HK-2 (cell line): ENCODE results near the gene OSM.
A peak's percentile ranks its signal among the peaks of the same experiment; 100 is the strongest.

ENCODE experiments used
- DNase-seq: peaks from one replicate; pipeline ENCODE4 v3.0.0-alpha.2; 2018; ENCODE audit not compliant: unreplicated experiment

The OSM gene

DNA sequence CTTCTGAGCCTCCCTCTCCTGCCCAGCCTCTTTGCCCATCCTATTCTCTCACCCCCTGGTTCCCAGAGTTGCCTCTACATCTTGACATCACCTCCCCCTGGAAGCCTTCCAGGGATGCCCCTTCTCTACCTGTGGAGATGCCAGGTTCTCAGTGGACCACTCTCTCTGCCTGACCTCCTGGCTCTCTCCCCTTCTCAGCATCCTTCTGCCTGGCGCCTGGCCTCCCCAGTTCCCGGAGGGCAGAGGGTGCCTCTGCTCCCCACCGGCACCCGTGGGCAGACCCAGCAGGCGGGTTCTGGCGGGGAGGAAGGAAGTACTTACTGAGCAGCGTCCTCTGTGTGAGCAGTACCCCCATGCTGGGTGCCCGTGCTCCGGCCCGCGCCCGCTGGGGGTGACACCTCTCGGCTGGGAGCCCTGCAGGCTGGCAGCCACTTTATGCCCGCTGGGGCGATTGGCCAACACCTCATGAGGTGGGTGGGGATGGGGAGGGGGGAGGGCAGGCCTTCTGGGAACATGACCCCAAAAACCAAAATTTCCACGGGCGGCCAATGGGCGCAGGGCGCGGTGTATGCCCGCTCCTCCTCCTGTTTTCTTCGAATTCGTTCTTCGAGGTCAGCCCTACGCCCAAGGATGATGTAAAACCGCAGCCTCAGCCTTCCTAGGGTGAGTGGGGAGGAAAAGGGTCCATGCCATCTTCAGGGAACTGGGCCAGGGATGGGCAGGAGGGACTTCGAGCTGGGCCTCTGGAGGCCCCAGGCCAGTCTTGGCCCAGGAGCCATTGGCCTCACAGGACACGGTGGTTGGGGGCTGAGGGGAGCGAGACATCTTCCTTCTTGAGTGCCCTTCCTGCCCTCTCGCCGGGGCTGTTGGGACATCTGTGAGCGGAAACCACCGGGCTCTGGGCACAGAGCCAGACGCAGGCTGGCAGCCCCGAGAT lies at the start of gene OSM:
TSS of gene OSM (minus strand) at position 407 of the 937 bp plus-strand sequence. CDS start at position 355, 52 bp downstream.
- no peak for DNase-seq

DNA sequence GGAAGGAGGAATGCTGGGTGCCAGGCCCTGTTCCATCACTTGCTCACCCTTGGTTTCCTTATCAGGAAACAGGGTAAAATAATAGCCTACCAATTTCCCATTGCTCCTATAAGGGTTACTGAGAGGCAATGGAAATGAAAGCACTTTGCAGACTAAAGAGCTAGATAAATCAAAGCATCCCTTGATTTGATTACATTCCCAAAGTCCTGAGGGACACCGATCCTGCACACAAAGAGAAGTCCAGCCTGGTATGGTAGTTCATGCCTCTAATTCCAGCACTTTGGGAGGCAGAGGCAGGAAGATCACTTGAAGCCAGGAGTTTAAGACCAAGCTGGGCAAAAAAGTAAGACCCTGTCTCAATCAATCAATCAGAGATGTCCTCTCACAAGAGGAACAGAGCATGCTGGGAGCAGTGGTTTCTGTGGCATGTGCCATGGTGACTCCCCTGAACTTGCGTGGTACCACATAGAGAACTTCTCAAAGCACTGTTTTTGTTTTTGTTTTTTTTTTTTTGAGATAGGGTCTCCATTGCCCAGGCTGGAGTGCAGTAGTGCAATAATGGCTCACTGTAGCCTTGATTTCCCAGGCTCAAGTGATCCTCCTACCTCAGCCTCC lies 49.4 kb upstream of the OSM start:
- no peak for DNase-seq

DNA sequence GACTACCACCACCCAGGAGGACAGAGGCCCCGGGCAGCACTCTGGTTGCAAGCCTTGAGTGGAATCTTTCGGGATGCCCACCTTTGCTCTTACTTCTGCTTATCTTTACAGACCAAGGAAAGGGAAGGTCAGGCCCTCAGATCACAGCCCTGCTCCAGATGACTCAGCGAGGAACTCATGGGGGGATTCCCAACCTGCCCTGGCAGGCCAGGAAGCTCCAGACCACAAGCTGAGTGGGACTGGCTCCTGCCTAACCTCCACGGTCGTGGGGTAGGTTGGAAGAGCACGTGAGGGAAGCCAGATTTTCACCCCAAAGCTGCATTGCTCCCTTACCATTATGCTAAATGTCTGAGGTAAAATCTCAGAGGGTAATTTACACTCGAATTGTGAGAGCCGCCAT lies 48.3 kb upstream of the OSM start:
- peak; percentile 68 for DNase-seq

DNA sequence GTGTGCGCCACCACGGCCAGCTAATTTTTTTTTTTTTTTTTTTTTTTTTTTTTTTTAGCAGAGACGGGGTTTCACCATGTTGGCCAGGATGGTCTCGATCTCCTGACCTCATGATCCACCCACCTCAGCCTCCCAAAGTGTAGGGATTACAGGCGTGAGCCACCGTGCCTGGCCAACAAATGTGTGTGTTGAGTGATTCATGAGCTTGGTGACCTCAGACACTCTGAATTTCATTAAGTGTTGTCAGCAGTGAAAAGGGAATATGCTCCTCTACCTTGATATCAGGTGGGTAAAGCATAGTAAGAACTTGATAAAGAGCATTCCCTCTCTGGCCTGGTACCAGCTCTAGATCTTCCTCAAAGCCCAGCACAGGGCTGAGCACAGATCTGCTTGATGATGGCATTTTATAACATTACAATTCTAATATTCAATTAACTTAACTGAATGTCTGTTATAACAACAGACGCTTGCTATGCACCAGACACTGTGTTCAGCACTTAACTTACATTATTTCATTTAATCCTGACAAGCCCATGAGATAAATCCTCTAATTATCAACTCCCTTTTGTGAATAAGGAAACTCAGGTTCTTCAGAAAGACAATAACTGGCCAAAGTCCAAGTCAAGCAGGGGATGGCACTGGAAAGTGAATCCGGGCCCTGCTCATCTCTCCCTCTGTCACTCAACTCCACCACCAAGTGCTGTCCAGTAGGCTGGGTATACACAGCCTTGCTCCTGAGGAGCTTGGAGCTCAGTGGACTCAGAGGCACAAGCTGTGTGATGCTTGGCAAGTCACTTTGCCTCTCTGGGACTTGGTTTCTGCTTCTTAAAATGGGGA lies 47.1 kb upstream of the OSM start:
- DNase-seq, result no peak

DNA sequence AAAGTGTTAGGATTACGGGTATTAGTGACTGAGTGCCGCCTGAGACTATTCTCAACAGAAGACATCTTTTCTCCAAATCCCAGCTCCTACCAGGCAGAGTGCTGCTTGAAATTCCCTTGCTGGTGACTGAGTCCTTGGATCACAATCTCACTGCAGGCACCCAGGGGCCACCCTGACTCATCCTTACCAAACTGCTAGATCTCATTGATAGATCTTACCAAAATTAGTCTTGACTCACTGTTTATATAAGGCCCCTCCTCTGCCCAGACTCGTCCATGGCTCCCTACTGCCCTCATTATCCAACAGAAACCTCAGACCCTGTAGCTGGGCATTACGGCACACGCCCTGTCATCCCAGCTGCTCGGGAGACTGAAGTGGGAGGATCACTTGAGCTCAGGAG lies 45.4 kb upstream of the OSM start:
- DNase-seq, result peak; percentile 56

DNA sequence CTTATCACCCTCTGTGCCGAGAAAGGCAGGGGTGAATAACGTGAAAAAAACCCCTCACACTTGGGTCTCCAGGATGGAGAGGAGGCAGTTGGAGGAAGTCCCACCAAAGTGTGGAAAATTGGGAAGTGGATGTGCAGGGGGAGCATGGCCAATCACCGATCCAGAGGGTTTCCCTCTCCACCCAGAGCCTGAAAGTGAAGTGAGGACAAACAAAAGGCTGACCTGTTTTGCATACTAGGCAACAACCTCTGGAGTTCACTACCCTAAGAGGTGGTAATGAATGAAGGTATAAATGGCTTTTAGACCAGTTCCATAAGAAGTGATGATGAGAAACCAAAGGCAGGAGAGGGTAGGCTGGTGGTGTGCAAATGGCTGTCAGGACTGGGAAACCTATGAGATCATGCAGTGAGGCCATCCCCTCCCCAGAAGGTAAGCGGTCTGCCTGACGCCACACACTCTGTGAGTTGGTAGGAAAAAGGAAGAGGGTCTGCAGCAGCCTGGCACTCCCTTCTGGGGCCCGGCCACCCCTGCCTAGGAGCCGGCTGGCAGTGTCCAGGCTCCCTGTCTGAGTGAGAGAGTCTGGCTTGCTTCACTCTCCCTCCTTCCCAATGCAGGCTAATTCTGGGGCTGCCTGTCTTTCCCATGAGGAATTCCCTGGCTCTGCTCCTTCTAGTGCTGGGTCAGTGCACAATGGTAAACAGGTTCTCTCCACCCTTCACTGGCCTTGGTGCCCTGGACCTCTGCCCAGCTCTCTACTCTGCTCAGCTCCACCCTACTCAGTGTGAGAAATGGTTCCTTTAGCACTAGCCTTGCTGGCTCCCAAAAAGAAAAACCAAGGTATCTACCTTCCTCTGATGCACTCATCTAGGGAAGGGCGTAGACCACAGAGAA lies 44.5 kb upstream of the OSM start:
- DNase-seq, result peak; percentile 56

DNA sequence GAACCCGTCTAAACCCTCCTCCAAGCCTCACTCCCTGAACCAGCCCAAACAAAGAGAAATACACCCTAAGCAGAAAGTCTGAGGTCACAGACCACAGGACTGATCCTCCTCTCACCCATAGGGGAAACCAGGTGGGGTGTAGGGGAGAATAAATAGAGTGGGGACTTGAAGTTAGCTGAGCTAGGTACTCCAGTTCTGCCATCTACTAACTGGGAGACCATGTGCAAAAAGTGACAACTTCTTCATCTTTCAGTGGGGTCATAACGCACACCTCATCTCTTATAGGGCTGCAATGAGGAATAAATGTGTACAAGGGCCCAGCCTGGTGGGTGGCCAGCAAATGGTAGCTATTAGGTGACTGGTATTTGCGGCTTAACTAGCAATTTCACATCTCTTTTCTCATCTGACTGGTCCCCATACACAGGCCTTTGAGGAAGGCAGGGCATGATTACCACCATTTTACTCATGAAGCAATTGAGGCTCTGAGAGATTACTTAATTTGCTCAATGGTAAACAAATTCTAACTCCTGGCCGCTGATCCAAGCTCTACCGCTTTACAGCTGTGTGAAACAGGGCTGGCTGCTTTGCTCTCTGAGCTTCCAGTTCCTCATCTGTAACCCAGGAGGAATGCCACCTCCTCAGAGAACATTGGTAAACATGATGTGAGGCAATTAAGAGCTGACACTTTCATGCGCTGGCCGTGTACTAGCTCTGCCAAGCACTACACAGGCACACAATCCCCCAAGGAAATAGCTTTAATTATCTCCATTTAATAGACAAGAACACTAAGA lies 43.5 kb upstream of the OSM start:
- no peak for DNase-seq

DNA sequence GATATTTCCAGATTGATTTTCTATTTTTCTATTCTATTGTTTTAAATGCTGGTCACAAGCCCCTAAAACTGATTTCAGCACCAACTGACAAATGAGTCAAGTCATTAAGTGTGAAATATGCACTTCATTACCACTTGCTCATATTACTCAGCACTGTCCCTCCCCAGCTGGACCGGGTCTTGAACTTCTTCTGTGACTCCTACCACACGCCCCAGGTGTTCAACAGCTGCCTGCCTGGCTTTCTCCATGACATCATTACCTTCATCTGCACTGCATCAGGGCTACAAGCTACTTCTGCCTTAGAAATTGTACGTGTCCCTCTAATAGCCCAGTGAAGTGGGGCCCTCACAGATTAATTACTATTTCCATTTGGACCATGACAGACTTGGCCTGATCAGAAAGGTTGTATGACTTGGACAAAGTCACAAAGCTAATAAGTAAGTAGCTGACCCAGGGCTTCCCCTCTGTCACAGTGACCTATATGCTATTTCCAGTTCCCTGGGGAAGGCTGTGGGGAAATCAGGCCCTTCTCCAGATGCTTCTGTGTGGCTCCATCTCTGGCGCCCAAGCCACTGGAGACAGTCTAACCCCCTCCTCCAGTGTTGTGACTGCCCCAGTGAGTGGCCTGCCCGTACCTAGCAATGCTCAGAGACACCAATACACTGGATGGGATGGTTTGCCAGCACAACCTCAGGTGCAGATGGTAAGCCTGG lies 42.0 kb upstream of the OSM start:
- DNase-seq, result no peak

DNA sequence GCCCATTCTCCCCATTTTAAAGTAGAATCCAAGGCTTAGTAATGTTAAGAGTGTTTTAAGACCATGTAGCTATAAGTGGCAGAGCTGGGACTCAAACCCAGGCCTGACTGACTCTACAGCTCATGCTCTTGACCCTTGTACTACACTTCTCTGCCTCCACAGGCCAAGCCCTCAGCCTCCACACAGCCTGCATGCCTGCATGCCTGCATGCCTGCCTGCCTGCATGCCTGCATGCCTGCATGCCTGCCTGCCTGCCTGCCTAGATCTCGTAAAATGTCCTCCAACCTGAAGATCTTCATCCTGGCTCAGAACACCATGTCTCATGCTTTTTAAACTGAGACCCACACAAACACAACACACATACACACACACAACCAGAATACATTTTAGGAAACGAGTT lies 41.4 kb upstream of the OSM start:
- DNase-seq, result no peak

DNA sequence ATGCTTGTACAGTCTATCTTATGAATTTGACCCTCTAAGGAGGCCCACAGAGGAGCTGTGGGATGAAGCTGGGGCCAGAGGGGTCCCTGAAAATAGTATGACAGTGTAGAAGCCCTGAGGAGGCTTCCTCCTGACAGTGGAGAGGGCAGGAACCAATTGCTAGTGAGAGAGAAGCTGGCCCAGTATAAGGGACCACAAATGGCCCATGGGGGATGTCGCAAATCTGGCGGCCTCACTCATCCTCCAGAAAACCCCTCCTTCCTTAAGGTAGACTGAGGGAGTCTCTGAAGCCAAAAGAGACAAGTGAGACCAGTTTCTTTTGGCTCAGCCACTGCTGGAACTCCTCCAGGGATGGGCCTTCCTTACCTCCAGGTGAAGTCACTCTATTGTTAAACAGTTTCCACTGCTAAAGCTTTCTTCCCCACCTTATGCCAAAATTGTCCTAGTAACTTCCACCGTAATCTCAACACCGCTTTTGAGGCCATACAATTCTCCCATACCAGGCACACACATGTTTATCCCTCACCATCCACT lies 40.5 kb upstream of the OSM start:
- DNase-seq, result no peak

DNA sequence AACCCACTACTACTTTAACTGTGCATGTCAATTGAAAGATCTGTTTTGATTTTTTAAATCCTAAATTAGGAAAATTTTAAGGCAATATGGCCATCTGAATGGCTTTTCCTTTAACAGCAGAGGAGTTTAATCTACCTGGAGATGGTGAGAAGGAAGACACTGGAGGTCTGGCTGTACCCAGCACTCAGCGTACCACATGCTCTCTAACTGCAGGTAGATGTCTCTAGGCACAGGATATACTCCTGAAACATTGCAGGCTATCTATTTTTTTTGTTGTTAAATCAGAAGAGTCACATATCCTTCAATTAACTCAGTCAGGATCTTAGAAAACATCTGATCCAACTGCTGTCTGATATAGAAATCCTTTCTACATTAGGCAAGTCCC lies 40.0 kb upstream of the OSM start:
- DNase-seq, result no peak

DNA sequence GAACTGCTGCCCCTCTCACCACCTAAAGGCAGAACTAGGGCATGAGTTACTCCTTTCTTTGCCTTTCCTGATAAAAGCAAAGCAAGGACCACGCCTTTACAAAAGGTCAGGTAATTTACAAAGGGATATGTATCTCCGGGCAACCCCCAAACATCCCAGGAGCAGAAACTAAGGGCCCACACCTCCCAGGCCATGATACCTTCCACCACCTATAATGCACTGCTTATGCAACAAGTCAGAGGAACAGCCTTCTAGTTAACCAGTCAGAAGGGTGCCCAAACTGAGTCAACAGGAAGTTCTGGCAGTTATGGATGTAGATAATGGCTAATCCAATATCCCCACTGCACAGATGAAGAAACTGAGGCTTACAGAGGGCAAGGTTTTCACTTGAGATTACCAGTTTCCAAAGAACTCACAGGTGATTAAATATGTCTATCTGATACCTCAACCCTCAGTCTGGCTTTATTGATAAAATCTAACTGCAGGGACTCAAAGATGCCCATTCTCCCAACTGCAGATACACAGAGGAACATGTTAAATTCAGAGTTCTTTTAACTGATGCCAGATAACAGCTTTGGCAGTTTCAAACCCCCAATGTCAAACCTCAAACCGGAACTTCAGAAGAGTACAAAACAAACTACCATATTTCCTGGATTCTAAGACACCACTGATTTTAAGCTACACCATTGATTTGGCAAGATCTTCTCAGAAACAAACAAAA lies 39.4 kb upstream of the OSM start:
- DNase-seq, result no peak

DNA sequence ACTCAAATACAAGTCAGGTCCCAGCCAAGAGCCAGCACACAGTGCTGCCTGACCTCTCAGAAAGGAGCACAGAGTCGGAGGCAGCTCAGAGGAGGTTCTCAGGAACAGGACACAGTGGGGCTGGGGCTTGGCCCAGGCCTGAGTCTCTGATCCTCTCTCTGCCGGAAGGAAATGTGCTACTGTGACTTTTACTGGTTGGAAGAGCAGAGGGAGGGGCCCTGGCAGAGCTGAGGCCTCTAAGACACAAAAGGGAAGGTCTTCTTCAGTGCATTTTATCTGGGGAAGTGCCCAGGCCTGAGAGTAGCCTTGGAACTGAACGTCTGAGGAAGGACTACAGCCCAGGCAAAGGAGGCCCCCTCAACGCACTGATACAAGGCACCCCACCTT lies 38.9 kb upstream of the OSM start:
- no peak for DNase-seq

DNA sequence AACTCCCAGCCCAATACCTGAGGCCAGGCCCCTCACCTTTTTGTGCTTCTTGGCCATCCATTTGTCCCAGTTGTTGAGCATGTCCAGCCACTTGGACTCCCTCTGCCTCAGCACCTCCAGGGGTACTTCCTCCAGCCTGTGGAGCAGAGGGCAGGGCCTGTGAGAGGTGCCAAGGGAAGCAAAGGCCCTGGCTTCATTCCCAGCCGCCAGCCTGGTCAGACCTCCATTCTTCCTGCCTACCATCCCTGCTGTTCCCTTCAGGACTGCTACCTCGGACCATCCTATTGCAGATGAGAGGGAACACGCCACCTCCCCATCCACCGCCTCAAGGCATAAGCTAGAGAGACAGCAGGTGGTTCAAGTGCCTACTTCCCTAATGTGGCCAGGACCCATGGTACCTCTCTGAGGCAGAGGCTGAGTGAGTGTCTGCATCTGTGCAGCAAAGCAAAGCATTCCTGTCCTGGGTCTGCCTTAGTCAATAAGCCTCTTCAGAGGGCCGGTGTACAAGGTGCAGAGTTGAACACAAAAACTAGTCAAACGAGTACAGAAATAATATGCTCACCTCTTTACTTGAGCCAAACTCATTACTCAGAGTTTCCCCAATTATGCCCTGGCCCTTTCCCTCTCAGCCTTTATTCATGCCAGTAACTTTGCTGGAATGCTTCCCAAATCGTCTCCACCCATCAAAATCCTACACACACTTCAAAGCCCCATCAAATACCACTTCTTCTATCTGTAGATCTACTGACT lies 38.0 kb upstream of the OSM start:
- no peak for DNase-seq

DNA sequence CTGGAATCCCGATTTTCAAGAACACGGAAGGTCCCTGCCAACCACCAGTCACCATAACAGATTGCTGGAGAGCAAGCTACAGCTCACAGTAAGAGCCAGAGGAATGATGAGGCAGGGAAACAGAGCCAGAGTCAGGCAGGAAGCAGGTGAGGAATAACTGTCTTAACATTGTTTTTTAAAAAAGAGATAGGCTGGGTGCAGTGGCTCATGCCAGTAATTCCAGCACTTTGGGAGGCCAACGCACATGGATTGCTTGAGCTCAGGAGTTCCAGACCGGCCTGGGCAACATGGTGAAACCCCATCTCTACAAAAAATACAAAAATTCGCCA lies 36.1 kb upstream of the OSM start:
- no peak for DNase-seq

DNA sequence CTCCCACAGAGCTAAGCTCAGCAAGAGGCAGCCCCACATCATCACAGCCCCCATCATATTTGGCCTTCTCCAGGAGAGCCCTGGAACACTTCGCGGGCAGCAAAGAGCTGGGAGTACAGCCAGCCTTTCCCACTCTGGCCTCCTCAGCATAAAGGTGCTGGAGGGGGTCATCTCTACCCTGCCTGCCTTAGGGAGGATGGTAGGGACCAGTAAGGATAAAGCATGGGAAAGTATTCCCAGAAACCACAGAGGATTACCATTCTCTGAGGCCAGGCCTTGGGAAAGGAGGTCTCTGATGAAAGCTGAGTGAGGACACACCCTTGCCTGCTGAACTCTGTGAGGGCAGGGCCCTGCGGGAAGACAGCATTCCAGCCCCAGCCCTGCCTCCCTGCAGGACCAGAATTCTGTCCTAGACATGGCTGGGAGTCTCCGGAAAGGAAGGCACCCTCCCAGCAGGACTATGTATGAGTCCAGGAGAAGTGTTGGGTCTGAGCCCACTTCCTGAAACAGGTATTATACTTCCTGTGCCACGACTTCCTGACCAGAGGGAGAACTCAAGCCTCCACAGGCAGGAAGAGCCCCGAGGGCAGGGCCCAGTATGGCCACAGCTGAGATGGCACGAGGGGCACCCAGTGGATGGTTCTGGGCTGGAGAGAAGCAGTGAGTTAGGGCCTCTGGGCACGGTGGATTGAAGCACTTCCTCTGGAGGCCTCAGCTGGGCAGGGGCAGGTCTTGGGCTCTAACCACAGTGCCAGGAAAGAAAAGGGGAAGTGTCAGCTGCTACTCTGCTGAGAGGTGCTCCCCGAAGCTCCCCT lies 35.6 kb upstream of the OSM start:
- DNase-seq, result no peak

DNA sequence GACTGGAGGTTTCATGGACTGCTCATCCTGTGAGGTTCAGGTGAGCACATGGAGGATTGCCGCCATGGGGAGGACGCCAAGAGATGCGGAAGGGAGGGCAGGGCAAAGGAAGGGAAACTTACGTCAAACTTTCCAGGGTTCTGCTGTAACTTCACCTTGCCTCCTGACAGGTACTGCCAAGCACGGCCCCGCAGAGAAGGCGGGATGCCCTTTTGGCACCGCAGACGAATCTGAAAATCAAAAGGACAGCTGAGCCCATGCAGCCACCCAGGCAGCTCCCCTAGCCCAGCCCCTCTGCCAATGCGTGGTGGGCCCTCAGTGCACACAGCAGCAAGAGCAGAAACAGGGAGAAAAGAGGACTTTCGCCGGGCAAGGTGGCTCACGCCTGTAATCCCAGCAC lies 32.7 kb upstream of the OSM start:
- DNase-seq, result no peak
